ENCODE data around the gene CBX5. TPM values are rescaled to one million over a fixed set of nuclear protein-coding genes. Genes with fewer than 3 reads are reported as not detected.
"Not testable (repeated sequence)": the region's sequence is repeated elsewhere in the genome, so short reads cannot be mapped to it uniquely, and the experiment has no call there.

Gene CBX5
- total RNA-seq = 10 to 100 TPM; 38.8 to 38.9 TPM
- 24.1 TPM for polyA plus RNA-seq (2013, experiment 1 of 2)
- 24.9 TPM for polyA plus RNA-seq (2013, experiment 2 of 2)
- 29.5 to 331 (median 125) reads per million in 172 experiments for total RNA-seq

DNA sequence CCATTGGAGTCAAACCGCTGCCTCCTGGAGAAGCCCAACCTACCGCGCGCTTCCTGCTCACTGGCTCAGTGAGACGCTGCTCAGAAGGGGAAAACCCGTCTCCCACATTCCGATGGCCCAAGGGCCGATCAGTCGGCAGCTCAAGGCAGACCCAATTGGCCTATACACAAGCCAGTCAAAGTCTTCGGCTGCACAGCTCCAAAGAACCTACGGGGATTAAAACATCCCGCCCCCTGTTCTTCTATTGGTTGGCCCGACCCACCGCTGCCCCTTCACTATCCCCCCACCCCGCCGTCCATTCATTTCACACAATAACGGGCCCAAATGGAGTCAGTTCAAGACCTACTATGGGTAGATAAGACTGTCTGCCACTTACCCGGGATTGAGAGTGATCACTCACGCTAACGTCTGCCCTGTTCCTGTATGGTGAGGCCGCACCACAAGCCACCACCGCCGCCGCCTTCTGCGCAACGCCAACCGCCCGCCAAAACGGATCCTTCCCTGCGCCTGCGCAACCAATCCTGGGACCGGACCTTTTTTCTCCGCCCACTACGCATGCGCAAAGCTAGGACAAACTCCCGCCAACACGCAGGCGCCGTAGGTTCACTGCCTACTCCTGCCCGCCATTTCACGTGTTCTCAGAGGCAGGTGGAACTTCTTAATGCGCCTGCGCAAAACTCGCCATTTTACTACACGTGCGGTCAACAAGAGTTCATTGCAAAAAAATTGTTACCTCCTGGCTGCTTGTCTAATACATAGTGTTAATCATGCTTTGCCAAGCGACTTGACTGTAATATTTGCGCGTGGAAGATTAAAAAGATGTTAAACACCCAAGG lies at the start of gene CBX5:
TSS of gene CBX5 (minus strand) at position 491 of the 836 bp plus-strand sequence. CDS start 22,472 bp downstream, outside the sequence.
- intact Hi-C loops (cut with DNase I, micrococcal nuclease) = loop anchor here (1.0 to 5.0 kb wide), 5 partner anchors 27 to 79 kb away; partner anchors contain the start of gene COPZ1 (in 2 of the 2)
- DNase-seq (peak; percentile 99 to 100 (median 100)), ATAC-seq (ENCODE audit: poor library complexity) (peak; percentile 64)
- H3K27me3 Mint-ChIP-seq = no peaks in the 10 kb centered on the region
- H3K27ac Mint-ChIP-seq = no peak within 1 kb of the TSS
- H3K27ac ChIP-seq (ENCODE audit: low read depth in 1 of 2, low read length in 2 of 2) = peak within 1 kb of the TSS; percentile 93 to 95
- peak within 1 kb of the TSS; percentile 80 for H3K4me3 ChIP-seq (ENCODE audit: low read length)
- TF ChIP-seq CTCF (IDR thresholded peaks at IDR 0.05) = no peak
- H3K4me3 Mint-ChIP-seq = no peak within 1 kb of the TSS
- POLR2A ChIA-PET = interaction anchor here (0.6 to 3.4 kb wide), 52 partner anchors 8 to 1848 kb away, joined by 3 to 82 read pairs (median 4); partner anchors contain the start of genes ATP5MC2, COPZ1, CSAD and EIF4B
- peaks cover 32% of the 10 kb centered on the region for H3K4me1 Mint-ChIP-seq (ENCODE audit: low read depth)
- no peaks in the 10 kb centered on the region for H3K27me3 ChIP-seq (ENCODE audit: control insufficient read depth in 1 of 2, insufficient read depth in 2 of 2, low read length in 2 of 2)
- CTCF ChIA-PET = interaction anchor here (1.0 kb wide), 3 partner anchors 28 to 79 kb away, joined by 3 to 5 read pairs (median 3); partner anchors contain the start of gene COPZ1
- H3K36me3 Mint-ChIP-seq (ENCODE audit: low read depth) = peaks cover 5% of the 10 kb centered on the region
- H3K9me3 ChIP-seq (ENCODE audit: control insufficient read depth in 1 of 2, insufficient read depth in 1 of 2, low read length in 2 of 2) = no peaks in the 10 kb centered on the region
- H3K9me3 Mint-ChIP-seq = no peaks in the 10 kb centered on the region
- peaks cover 55% of the 10 kb centered on the region for H3K4me1 ChIP-seq (ENCODE audit: insufficient read depth, low read length)
- H3K36me3 ChIP-seq (ENCODE audit: insufficient read depth, low read length) = peaks cover 41% of the 10 kb centered on the region

DNA sequence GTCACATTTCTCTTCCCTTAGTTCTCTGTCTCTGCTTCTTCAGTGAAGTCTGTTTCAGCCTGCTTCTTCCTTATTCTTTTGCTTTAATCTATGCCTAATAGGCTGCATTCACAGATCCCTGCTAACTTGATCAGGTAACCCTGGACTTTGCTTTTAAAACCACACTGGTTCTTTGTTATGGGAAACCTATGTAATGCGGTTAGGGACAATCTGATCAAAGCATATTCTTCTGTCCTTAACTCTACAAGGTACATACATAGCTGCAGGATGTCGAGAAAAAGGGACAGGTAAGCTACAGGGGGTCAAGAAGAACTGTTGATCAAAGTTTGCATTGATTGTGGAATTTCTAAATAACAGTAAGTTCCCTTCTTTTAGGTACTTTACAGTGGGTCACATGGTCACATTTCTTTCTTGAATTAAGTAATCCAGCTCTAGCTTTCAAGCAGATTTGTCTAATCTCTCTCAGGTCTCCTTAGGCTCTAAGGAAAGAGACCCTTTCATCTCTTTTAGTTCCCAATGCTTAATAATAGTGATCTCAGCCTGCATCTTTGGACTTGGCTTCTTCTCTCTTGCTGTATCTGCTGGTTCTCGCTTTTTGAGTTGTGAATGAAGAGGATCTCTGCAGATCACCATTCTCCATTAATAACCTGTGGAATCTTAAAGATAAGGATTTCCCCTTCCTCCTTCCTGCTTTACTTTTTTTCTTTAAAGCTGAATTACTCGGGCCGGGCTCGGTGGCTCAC lies 48.8 kb upstream of the CBX5 start:
- TF ChIP-seq CTCF (IDR thresholded peaks at IDR 0.05) = no peak
- no peaks in the 10 kb centered on the region for H3K9me3 ChIP-seq (ENCODE audit: control insufficient read depth in 1 of 2, insufficient read depth in 1 of 2, low read length in 2 of 2)
- H3K4me3 Mint-ChIP-seq = peak overlapping the region; percentile 80
- DNase-seq = no peak
- peak overlapping the region; percentile 74 for H3K27ac Mint-ChIP-seq
- no peak overlapping the region for H3K4me3 ChIP-seq (ENCODE audit: low read length)
- intact Hi-C loops (cut with DNase I, micrococcal nuclease) = no loop called here
- no peaks in the 10 kb centered on the region for H3K27me3 ChIP-seq (ENCODE audit: control insufficient read depth in 1 of 2, insufficient read depth in 2 of 2, low read length in 2 of 2)
- no peak for ATAC-seq (ENCODE audit: poor library complexity)
- H3K27me3 Mint-ChIP-seq = no peaks in the 10 kb centered on the region
- ChIA-PET CTCF (interaction anchor here (2.2 kb wide), 1 partner anchor 51 kb away, joined by 6 read pairs; no protein-coding TSS in a partner anchor), POLR2A (interaction anchor here (1.2 to 2.8 kb wide), 2 partner anchors 30 to 49 kb away, joined by 5 to 8 read pairs; partner anchors contain the start of genes CBX5 and HNRNPA1)
- H3K36me3 ChIP-seq (ENCODE audit: insufficient read depth, low read length) = peaks cover 4% of the 10 kb centered on the region
- peaks cover 56% of the 10 kb centered on the region for H3K4me1 ChIP-seq (ENCODE audit: insufficient read depth, low read length)
- peaks cover 63% of the 10 kb centered on the region for H3K4me1 Mint-ChIP-seq (ENCODE audit: low read depth)
- no peak overlapping the region for H3K27ac ChIP-seq (ENCODE audit: low read depth in 1 of 2, low read length in 2 of 2)
- no peaks in the 10 kb centered on the region for H3K9me3 Mint-ChIP-seq
- H3K36me3 Mint-ChIP-seq (ENCODE audit: low read depth) = peaks cover 20% of the 10 kb centered on the region

DNA sequence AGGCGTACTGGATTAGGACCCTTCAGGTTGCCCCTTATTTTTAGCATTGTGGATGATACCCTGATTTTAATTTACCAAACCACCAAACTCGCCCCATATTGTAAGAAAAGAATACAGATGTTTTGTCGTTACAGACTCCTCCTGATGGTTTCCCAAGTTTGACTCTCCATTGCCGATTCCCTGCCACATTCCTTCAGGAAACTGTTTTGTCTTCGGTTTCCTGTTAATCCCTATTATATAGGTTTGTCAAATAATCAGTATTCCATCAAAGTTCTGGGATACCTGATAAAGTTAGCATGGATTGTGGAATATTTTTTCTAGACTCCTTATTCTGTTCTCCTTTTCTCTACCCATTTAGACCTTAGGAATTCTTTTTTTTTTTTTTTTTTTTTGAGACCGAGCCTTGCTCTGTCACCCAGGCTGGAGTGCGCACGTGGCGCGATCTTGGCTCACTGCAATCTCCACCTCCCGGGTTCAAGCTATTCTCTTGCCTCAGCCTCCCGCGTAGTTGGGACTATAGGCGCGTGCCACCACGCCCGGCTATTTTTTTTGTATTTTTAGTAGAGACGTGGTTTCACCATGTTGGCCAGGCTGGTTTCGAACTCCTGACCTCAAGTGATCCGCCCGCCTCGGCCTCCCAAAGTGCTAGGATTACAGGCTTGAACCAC lies 45.7 kb upstream of the CBX5 start:
- H3K27me3 Mint-ChIP-seq; H3K9me3 ChIP-seq (ENCODE audit: control insufficient read depth in 1 of 2, insufficient read depth in 1 of 2, low read length in 2 of 2); H3K36me3 ChIP-seq (ENCODE audit: insufficient read depth, low read length); H3K9me3 Mint-ChIP-seq; ATAC-seq (ENCODE audit: poor library complexity); H3K27me3 ChIP-seq (ENCODE audit: control insufficient read depth in 1 of 2, insufficient read depth in 2 of 2, low read length in 2 of 2): not testable (repeated sequence)
- peak overlapping the region; percentile 67 to 78 for H3K27ac ChIP-seq (ENCODE audit: low read depth in 1 of 2, low read length in 2 of 2)
- Mint-ChIP-seq H3K36me3 (ENCODE audit: low read depth) (peaks cover 20% of the 10 kb centered on the region), H3K4me1 (ENCODE audit: low read depth) (peaks cover 43% of the 10 kb centered on the region), H3K4me3 (peak overlapping the region; percentile 92), H3K27ac (peak overlapping the region; percentile 93)
- H3K4me1 ChIP-seq (ENCODE audit: insufficient read depth, low read length) = peaks cover 30% of the 10 kb centered on the region
- H3K4me3 ChIP-seq (ENCODE audit: low read length) = peak overlapping the region; percentile 76
- peak in 1 of 14 experiments; percentile 29 for DNase-seq
- CTCF ChIA-PET = interaction anchor here (0.6 to 2.2 kb wide), 17 partner anchors 8 to 172 kb away, joined by 3 to 16 read pairs (median 6); partner anchors contain the start of genes CBX5, GTSF1 and NCKAP1L
- intact Hi-C loops (cut with DNase I, micrococcal nuclease) = loop anchor here (1.0 to 2.0 kb wide), 3 partner anchors 34 to 45 kb away; partner anchors contain the start of genes CBX5 (in 2 of the 2) and HNRNPA1 (in 2 of the 2)
- POLR2A ChIA-PET = interaction anchor here (0.5 to 2.5 kb wide), 29 partner anchors 8 to 1422 kb away, joined by 3 to 76 read pairs (median 5); partner anchors contain the start of genes CBX5, EIF4B, HNRNPA1 and NCKAP1L
